Thoracic aorta (tissue), 2 donors: Measurements from ENCODE around the gene ADA. TPM values are rescaled to one million over a fixed set of nuclear protein-coding genes. Genes with fewer than 3 reads are reported as not detected.
A peak's percentile ranks its signal among the peaks of the same experiment; 100 is the strongest.

Source experiments
- ATAC-seq: fragments of 150-250 bp; one replicate; pipeline ENCODE4 v1.8.0; 2017; ENCODE audit warnings: low read depth; ENCODE audit not compliant: insufficient number of reproducible peaks, low FRiP score
- DNase-seq: peaks from one replicate; pipeline ENCODE4 v3.0.0-alpha.2; 2020; ENCODE audit warnings: low spot score
- H3K27ac ChIP-seq, 2 donors: fragments of 200-600 bp; sonication (generic); 1 replicate in 1 of 2; 2 replicates in 1 of 2; pipeline ENCODE4 v1.5.1; 2016; ENCODE audit warnings: mild to moderate bottlenecking in 2 of 2, moderate library complexity in 2 of 2
- H3K27me3 ChIP-seq: fragments of 200-600 bp; sonication (generic); replicated peaks from 2 replicates; pipeline ENCODE4 v1.6.0; 2016; ENCODE audit warnings: mild to moderate bottlenecking; ENCODE audit not compliant: insufficient read depth
- H3K36me3 ChIP-seq: fragments of 200-600 bp; sonication (generic); one replicate; pipeline ENCODE4 v1.5.1; 2016
- H3K4me1 ChIP-seq, 2 donors: fragments of 200-600 bp; sonication (generic); 1 replicate in 1 of 2; 2 replicates in 1 of 2; pipeline versions ENCODE4 v1.5.1 to v1.6.0; 2016; ENCODE audit warnings: low read depth in 2 of 2, mild to moderate bottlenecking in 1 of 2; ENCODE audit not compliant: control insufficient read depth in 1 of 2
- H3K4me3 ChIP-seq: fragments of 200-600 bp; sonication (generic); 2 replicates; pipeline ENCODE4 v1.5.1; 2016; ENCODE audit warnings: mild to moderate bottlenecking
- H3K9me3 ChIP-seq: fragments of 200-600 bp; sonication (generic); 2 replicates; pipeline ENCODE4 v1.5.1; 2016
- CTCF ChIP-seq: fragments of 200-600 bp; sonication (generic); IDR thresholded peaks from one replicate; pipeline ENCODE4 v1.5.1; 2019; ENCODE audit warnings: antibody characterized with exemption
- total RNA-seq, 2 donors: library from RNA; depleted of rRNA; stranded (reverse); fragments of >200 nt; gene quantifications; one replicate each; pipeline versions ENCODE4 v1.1.0 to v1.2.3, GENCODE V29; 2016

ADA gene
- total RNA-seq, 2 donors from 2014 or later: 8.1 to 20.6 TPM

- no peak for TF ChIP-seq CTCF
- peaks cover 15% of the 10 kb centered on the region for H3K36me3 ChIP-seq
Observed at GRCh38 chr20:44618318-44618731, 33.2 kb downstream of the ADA start.

GRCh38 chr20:44616604-44616964 is 34.9 kb downstream of the ADA start:
- Histone ChIP-seq H3K27ac (peak overlapping the region; percentile 73 to 74), H3K36me3 (peaks cover 15% of the 10 kb centered on the region)
- ATAC-seq: no peak

More at GRCh38 chr20:44618318-44618731, 33.2 kb downstream of the ADA start:
- peaks cover 10 to 34% of the 10 kb centered on the region in 2 donors for H3K4me1 ChIP-seq
- DNase-seq (no peak), ATAC-seq (no peak)
- no peaks in the 10 kb centered on the region for H3K9me3 ChIP-seq
- no peaks in the 10 kb centered on the region for H3K27me3 ChIP-seq
- no peak overlapping the region for H3K4me3 ChIP-seq
- no peak overlapping the region for H3K27ac ChIP-seq

DNA sequence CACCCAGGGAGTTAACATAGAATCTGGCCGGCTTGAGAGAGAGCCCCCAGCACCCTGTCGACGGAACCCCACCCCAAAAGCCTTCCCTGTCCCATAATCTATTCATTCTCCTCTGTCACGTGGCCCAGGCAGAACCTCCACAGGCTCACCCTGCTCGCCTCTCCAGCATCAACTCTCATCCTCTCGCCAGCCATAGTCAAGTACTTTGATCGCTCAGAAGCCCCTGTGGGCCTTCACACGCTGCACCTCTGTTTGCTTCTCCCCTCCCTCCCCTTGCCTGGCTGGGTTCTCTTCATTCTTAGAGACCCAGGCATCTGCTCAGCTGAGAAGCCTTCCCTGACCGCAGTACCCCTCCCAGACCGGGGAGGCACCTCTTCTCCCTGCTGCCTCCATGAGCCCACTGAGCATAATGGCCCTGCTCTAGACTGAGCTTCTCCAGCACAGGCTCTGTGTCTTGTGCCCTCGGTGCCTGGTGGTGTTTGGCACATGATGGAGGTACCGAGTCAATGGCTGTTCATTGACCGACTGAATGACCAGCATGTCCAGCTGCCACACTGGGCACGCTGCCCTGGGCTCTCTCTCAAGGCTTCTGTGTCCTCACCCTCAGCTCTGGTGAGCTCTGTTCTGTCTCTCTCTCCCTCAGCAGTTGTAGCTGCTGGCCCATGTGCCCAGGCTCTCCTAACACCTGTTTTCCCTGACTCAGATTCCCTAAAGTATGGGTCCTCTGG is 35.5 kb downstream of the ADA start:
- Histone ChIP-seq H3K4me1 (peaks cover 10 to 46% of the 10 kb centered on the region in 2 donors), H3K9me3 (no peaks in the 10 kb centered on the region), H3K27me3 (no peaks in the 10 kb centered on the region), H3K27ac (peak overlapping the region; percentile 73 to 74), H3K36me3 (peaks cover 15% of the 10 kb centered on the region), H3K4me3 (no peak overlapping the region)
- ATAC-seq (no peak), DNase-seq (no peak)
- no peak for TF ChIP-seq CTCF

More at GRCh38 chr20:44616604-44616964, 34.9 kb downstream of the ADA start:
- Histone ChIP-seq H3K4me3 (no peak overlapping the region), H3K4me1 (peaks cover 10 to 46% of the 10 kb centered on the region in 2 donors), H3K27me3 (no peaks in the 10 kb centered on the region), H3K9me3 (no peaks in the 10 kb centered on the region)
- no peak for DNase-seq
- TF ChIP-seq CTCF: no peak

GRCh38 chr20:44615169-44615791 is 36.2 kb downstream of the ADA start:
- ATAC-seq (no peak), DNase-seq (no peak)
- Histone ChIP-seq H3K27ac (peak overlapping the region; percentile 73 to 74), H3K9me3 (no peaks in the 10 kb centered on the region), H3K36me3 (peaks cover 14% of the 10 kb centered on the region), H3K27me3 (no peaks in the 10 kb centered on the region), H3K4me1 (peaks cover 10 to 51% of the 10 kb centered on the region in 2 donors), H3K4me3 (no peak overlapping the region)
- no peak for TF ChIP-seq CTCF

- peak overlapping the region; percentile 73 to 74 for H3K27ac ChIP-seq
- TF ChIP-seq CTCF: no peak
- H3K36me3 ChIP-seq: peaks cover 7% of the 10 kb centered on the region
- no peaks in the 10 kb centered on the region for H3K9me3 ChIP-seq
- H3K27me3 ChIP-seq: no peaks in the 10 kb centered on the region
- H3K4me1 ChIP-seq: peaks cover 12 to 57% of the 10 kb centered on the region in 2 donors
- ATAC-seq (no peak), DNase-seq (no peak)
- no peak overlapping the region for H3K4me3 ChIP-seq
Observed at GRCh38 chr20:44614525-44614924, 37.0 kb downstream of the ADA start.
